Esophagus muscularis mucosa (tissue), 4 donors: ENCODE results near the gene TMEM131. TPM values are rescaled to one million over a fixed set of nuclear protein-coding genes. Genes with fewer than 3 reads are reported as not detected.

Source experiments
- DNase-seq: peaks from one replicate; pipeline ENCODE4 v3.0.0-alpha.2; 2017; ENCODE audit errors: extremely low spot score
- H3K27ac ChIP-seq, 4 donors: fragments of 200-600 bp; sonication (generic); replicated peaks in 1 of 4; 1 replicate in 3 of 4; 2 replicates in 1 of 4; pipeline ENCODE4 v1.5.1; 2016 to 2019; ENCODE audit warnings: mild to moderate bottlenecking in 1 of 4
- H3K27me3 ChIP-seq, 4 donors: fragments of 200-600 bp; sonication (generic); one replicate each; pipeline versions ENCODE4 v1.5.1 to v1.6.0; 2016 to 2019
- H3K36me3 ChIP-seq, 4 donors: fragments of 200-600 bp; sonication (generic); one replicate each; pipeline ENCODE4 v1.5.1; 2016 to 2019
- H3K4me1 ChIP-seq, 4 donors: fragments of 200-600 bp; sonication (generic); one replicate each; pipeline ENCODE4 v1.5.1; 2016 to 2019
- H3K4me3 ChIP-seq, 4 donors: fragments of 200-600 bp; sonication (generic); 1 replicate in 2 of 4; 2 replicates in 2 of 4; pipeline ENCODE4 v1.5.1; 2016 to 2019; ENCODE audit warnings: mild to moderate bottlenecking in 4 of 4, moderate library complexity in 1 of 4
- H3K9me3 ChIP-seq, 4 donors: fragments of 200-600 bp; sonication (generic); 1 replicate in 3 of 4; 2 replicates in 1 of 4; pipeline ENCODE4 v1.5.1; 2016 to 2019
- EP300 ChIP-seq: sonication (generic); formaldehyde crosslinking; IDR thresholded peaks from one replicate; pipeline ENCODE4 v1.6.1; 2017; ENCODE audit warnings: antibody characterized with exemption
- POLR2A ChIP-seq: fragments of 450-650 bp; IDR thresholded peaks from one replicate; pipeline ENCODE4 v1.6.1; 2017; ENCODE audit warnings: antibody characterized with exemption, moderate library complexity, mild to moderate bottlenecking, low read depth
- POLR2AphosphoS5 ChIP-seq, 2 donors: sonication (generic); formaldehyde crosslinking; IDR thresholded peaks; one replicate each; pipeline ENCODE4 v1.6.1; 2017; ENCODE audit warnings: antibody characterized with exemption in 2 of 2
- WGBS: methylation state at CpG from one replicate; pipeline ENCODE4 v1.1.5; 2018; 5-methylcytosine and 5-hydroxymethylcytosine counted together
- intact Hi-C: fragments of 100-400 bp; cut with DNase I; formaldehyde crosslinking; loops from one replicate; pipeline ENCODE4 v1.15.1; 2023
- total RNA-seq, 4 donors: library from RNA; depleted of rRNA; stranded (reverse); fragments of >200 nt; gene quantifications; one replicate each; pipeline versions ENCODE4 v1.1.0 to v1.2.1, GENCODE V29; 2016
- TF ChIP-seq, protein P1 (sequence below), 3 experiments: fragments of 200-600 bp in 2 of 3; fragments of 450-650 bp in 1 of 3; sonication (generic) in 2 of 3; IDR thresholded peaks; one replicate each; pipeline ENCODE4 v1.5.1; 2017 to 2019; ENCODE audit warnings: antibody characterized with exemption in 3 of 3, mild to moderate bottlenecking in 2 of 3, moderate library complexity in 1 of 3

The TMEM131 gene
- total RNA-seq, 4 donors from 2014 or later = 23.9 to 34.1 (median 26.5) TPM

DNA sequence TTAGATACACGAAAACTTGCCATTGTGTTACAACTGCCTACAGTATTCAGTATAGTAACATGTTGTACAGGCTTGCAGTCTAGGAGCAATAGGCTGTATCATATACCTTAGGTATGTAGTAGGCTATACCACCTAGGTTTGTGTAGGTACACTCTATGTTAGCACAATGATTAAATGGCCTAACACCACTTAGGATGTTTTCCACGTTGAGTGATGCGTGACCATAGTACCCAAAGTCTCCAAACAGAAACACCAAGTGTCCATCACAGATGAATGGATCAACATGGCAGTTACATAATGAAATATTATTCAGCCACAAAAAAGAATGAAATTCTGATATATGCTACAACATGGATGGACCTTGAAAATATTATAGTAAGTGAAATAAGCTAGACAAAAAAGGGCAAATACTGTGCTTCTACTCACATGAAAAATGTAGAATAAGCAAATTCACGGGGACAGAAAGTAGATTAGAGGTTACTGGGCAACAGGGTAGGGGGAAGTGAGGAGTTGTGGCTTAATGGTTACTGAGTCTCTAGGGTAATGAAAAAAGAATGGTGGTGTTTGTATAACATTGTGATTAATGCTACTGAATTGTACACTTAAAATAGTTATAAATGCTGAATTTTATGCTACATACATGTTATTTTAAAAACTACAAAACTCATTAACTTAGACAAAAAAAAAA, 62.6 kb downstream of the TMEM131 start:
- Histone ChIP-seq H3K27me3 (no peaks in the 10 kb centered on the region), H3K9me3 (no peaks in the 10 kb centered on the region), H3K27ac (no peak overlapping the region), H3K4me3 (no peak overlapping the region), H3K4me1 (peaks cover 37 to 57% (median 53%) of the 10 kb centered on the region in 4 donors), H3K36me3 (no peaks in the 10 kb centered on the region)
- intact Hi-C loops = no loop called here
- 93% methylated on average over 4 of the region's 4 CpGs for WGBS
- DNase-seq = no peak
- no peak for TF ChIP-seq POLR2AphosphoS5 (IDR thresholded peaks at IDR 0.05)
- TF ChIP-seq, protein P1, sequence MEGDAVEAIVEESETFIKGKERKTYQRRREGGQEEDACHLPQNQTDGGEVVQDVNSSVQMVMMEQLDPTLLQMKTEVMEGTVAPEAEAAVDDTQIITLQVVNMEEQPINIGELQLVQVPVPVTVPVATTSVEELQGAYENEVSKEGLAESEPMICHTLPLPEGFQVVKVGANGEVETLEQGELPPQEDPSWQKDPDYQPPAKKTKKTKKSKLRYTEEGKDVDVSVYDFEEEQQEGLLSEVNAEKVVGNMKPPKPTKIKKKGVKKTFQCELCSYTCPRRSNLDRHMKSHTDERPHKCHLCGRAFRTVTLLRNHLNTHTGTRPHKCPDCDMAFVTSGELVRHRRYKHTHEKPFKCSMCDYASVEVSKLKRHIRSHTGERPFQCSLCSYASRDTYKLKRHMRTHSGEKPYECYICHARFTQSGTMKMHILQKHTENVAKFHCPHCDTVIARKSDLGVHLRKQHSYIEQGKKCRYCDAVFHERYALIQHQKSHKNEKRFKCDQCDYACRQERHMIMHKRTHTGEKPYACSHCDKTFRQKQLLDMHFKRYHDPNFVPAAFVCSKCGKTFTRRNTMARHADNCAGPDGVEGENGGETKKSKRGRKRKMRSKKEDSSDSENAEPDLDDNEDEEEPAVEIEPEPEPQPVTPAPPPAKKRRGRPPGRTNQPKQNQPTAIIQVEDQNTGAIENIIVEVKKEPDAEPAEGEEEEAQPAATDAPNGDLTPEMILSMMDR (IDR thresholded peaks at IDR 0.05) = no peak
- no peak for TF ChIP-seq POLR2A
- TF ChIP-seq EP300 = no peak

DNA sequence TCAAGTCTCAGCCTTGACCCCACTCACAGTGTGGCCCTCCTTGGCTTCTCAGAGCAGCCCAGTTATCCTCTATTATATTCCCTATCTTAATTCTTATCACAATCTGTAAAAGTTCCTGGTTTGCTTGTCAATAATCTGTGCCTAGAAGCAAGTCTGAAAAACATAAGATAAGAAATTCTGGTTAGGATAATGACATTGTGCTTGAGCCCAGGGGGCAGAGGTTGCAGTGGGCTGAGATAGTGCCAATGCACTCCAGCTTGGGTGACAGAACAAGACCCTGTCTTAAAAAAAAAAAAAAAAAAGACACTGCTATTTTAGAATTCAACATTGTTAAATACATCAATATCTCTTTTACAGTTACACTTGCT, 63.9 kb downstream of the TMEM131 start:
- Histone ChIP-seq H3K4me3 (no peak overlapping the region), H3K27me3 (no peaks in the 10 kb centered on the region), H3K27ac (no peak overlapping the region), H3K36me3 (no peaks in the 10 kb centered on the region), H3K9me3 (no peaks in the 10 kb centered on the region), H3K4me1 (peaks cover 33 to 54% (median 49%) of the 10 kb centered on the region in 4 donors)
- intact Hi-C loops = no loop called here
- DNase-seq = no peak
- TF ChIP-seq POLR2A (no peak), POLR2AphosphoS5 (IDR thresholded peaks at IDR 0.05) (no peak), EP300 (no peak)

DNA sequence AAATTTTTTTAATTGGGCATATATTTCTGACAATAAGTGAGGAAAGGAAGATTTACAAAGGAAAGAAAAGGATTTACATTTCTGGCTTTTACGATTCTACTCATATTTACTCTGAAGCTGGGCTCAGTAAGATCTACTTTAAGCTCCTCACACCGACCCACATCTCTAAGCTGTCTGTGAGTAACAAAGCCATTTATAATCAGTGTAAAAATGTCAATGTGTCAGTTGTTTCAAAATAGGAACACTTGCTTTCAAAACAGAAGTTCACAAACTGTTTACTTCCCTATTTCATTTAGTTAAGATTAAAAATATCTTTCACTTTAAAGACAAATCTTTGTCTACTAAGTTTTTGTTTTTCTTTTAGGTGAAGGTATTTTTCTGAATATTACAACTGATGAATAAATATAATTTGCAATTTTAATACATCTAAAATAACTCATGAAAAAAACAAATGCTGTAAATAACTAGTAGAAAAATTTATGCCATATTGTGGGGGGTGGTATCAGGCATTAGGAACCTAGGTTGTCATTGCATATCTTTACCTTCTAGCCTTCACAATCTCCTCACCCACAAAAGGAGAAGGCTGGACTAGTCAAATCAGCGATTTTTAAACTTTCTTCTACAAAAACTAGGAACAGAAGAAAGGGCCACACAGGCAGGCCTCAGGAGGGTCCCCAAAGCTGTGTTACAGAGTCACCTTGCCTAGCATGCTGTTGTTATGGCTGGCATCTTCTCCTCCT, 64.5 kb downstream of the TMEM131 start:
- DNase-seq = no peak
- 50% methylated on average over 3 of the region's 3 CpGs for WGBS
- no peak overlapping the region for H3K27ac ChIP-seq
- H3K27me3 ChIP-seq = no peaks in the 10 kb centered on the region
- no peaks in the 10 kb centered on the region for H3K36me3 ChIP-seq
- peaks cover 30 to 49% (median 43%) of the 10 kb centered on the region in 4 donors for H3K4me1 ChIP-seq
- TF ChIP-seq EP300 (no peak), POLR2A (no peak), POLR2AphosphoS5 (IDR thresholded peaks at IDR 0.05) (no peak)
- TF ChIP-seq, protein P1 (IDR thresholded peaks at IDR 0.05) = no peak
- no peaks in the 10 kb centered on the region for H3K9me3 ChIP-seq
- H3K4me3 ChIP-seq = no peak overlapping the region
- intact Hi-C loops = no loop called here

DNA sequence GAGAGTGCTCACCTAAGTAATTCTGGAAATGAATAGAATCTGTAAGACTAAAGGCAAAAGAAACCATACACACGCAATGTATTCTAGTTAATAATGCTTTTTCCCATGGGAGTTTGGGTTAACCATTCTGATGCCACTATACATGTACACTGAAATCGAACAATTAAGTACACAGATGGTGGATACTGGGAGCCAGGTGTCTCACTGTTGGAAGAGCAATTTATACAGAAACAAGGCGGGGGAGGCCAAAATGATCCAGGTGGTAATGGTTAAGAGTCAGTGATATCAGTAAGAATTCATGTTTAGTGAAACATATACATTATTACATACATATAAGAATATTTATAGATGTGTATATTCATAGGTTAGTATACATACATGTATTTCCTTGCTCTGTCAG, 67.2 kb downstream of the TMEM131 start:
- TF ChIP-seq POLR2A (no peak), EP300 (no peak), POLR2AphosphoS5 (IDR thresholded peaks at IDR 0.05) (no peak)
- TF ChIP-seq, protein P1 (IDR thresholded peaks at IDR 0.05) = no peak
- no peak for DNase-seq
- intact Hi-C loops = no loop called here
- Histone ChIP-seq H3K36me3 (peaks cover 0 to 23% (median 16%) of the 10 kb centered on the region in 4 donors), H3K9me3 (no peaks in the 10 kb centered on the region), H3K4me3 (no peak overlapping the region), H3K27me3 (no peaks in the 10 kb centered on the region), H3K27ac (no peak overlapping the region), H3K4me1 (peaks cover 16 to 22% (median 19%) of the 10 kb centered on the region in 4 donors)
- WGBS = 91% methylated on average over 3 of the region's 3 CpGs

DNA sequence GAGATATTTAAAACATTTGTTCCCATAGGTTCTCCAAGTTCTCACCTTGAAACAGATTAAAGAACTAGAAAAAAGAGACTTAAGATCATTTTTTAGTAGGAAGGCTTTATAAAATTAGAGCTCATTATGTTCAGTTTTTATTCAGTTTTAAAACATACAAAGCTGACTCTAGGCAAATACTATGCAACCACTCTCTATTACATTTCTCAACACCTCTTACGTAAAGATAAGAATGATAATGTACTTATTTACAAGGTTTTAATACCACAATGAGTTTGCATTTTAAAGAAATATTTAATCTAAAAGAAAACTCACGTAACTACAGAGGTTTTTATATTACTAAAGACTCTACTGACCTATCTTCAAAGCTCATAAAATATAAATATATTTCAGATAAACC, 68.8 kb downstream of the TMEM131 start:
- 92% methylated on average over 2 of the region's 2 CpGs for WGBS
- peaks cover 14 to 21% (median 19%) of the 10 kb centered on the region in 4 donors for H3K4me1 ChIP-seq
- intact Hi-C loops = no loop called here
- no peaks in the 10 kb centered on the region for H3K9me3 ChIP-seq
- no peaks in the 10 kb centered on the region for H3K27me3 ChIP-seq
- peaks cover 0 to 30% (median 16%) of the 10 kb centered on the region in 4 donors for H3K36me3 ChIP-seq
- no peak for TF ChIP-seq EP300
- no peak overlapping the region for H3K4me3 ChIP-seq
- no peak overlapping the region for H3K27ac ChIP-seq
- DNase-seq = no peak
